Measurements from ENCODE around the gene MRPS2.

GRCh38 chr9:135533113-135533512 is 32.6 kb downstream of the MRPS2 start:
- TF ChIP-seq CTCF (IDR thresholded peaks at IDR 0.05) (no peak), POLR2A (IDR thresholded peaks at IDR 0.05) (no peak)
